Measurements from ENCODE around the gene KRTAP3-2.

KRTAP3-2 gene

GRCh38 chr17:41020336-41020735 is 20.6 kb upstream of the KRTAP3-2 start:
- Histone ChIP-seq H3K9ac (ENCODE audit: low read length) (no peak overlapping the region), H3K36me3 (replicated peaks; ENCODE audit: insufficient read depth, low read length) (no peaks in the 10 kb centered on the region), H3K9me3 (replicated peaks; ENCODE audit: insufficient read depth, low read length) (no peaks in the 10 kb centered on the region), H3K27me3 (replicated peaks; ENCODE audit: insufficient read depth, low read length) (no peaks in the 10 kb centered on the region), H3K79me2 (ENCODE audit: low read length) (no peaks in the 10 kb centered on the region), H3K9me2 (replicated peaks; ENCODE audit: insufficient read depth, low read length) (no peaks in the 10 kb centered on the region), H3K4me1 (ENCODE audit: low read length) (no peaks in the 10 kb centered on the region), H3K27ac (ENCODE audit: low read length) (no peak overlapping the region), H3K4me2 (ENCODE audit: low read depth, low read length) (no peak overlapping the region), H4K20me1 (ENCODE audit: insufficient read depth, low read length) (no peaks in the 10 kb centered on the region), H3K4me3 (ENCODE audit: low read length) (no peak overlapping the region), H3F3A (ENCODE audit: insufficient read depth, low read length) (no peaks in the 10 kb centered on the region), H2AFZ (ENCODE audit: low read length) (no peak overlapping the region)
- no peak for DNase-seq
- TF ChIP-seq EZH2 (optimal IDR thresholded peaks at IDR 0.05; ENCODE audit: low read depth, low read length) = no peak
- TF ChIP-seq EZH2phosphoT487 (IDR thresholded peaks at IDR 0.05; ENCODE audit: low read length) = no peak
- no peak for TF ChIP-seq CTCF (IDR thresholded peaks at IDR 0.05; ENCODE audit: low read length)

- Histone ChIP-seq H3K79me2 (ENCODE audit: low read length) (no peaks in the 10 kb centered on the region), H3K27me3 (replicated peaks; ENCODE audit: insufficient read depth, low read length) (no peaks in the 10 kb centered on the region), H3K9ac (ENCODE audit: low read length) (no peak overlapping the region), H3K36me3 (replicated peaks; ENCODE audit: insufficient read depth, low read length) (no peaks in the 10 kb centered on the region), H3K27ac (ENCODE audit: low read length) (no peak overlapping the region), H3K9me2 (replicated peaks; ENCODE audit: insufficient read depth, low read length) (no peaks in the 10 kb centered on the region), H3K4me2 (ENCODE audit: low read depth, low read length) (no peak overlapping the region), H3K4me3 (ENCODE audit: low read length) (no peak overlapping the region), H4K20me1 (ENCODE audit: insufficient read depth, low read length) (no peaks in the 10 kb centered on the region), H3F3A (ENCODE audit: insufficient read depth, low read length) (no peaks in the 10 kb centered on the region), H3K4me1 (ENCODE audit: low read length) (no peaks in the 10 kb centered on the region), H3K9me3 (replicated peaks; ENCODE audit: insufficient read depth, low read length) (no peaks in the 10 kb centered on the region), H2AFZ (ENCODE audit: low read length) (no peak overlapping the region)
- TF ChIP-seq EZH2phosphoT487 (IDR thresholded peaks at IDR 0.05; ENCODE audit: low read length) (no peak), CTCF (IDR thresholded peaks at IDR 0.05; ENCODE audit: low read length) (no peak), EZH2 (optimal IDR thresholded peaks at IDR 0.05; ENCODE audit: low read depth, low read length) (no peak)
- no peak for DNase-seq
Observed at GRCh38 chr17:41019415-41019814, 19.7 kb upstream of the KRTAP3-2 start.

GRCh38 chr17:41018541-41018940 is 18.8 kb upstream of the KRTAP3-2 start:
- Histone ChIP-seq H3F3A (ENCODE audit: insufficient read depth, low read length) (no peaks in the 10 kb centered on the region), H3K9ac (ENCODE audit: low read length) (no peak overlapping the region)
- DNase-seq = no peak

More at GRCh38 chr17:41018541-41018940, 18.8 kb upstream of the KRTAP3-2 start:
- Histone ChIP-seq H3K9me2 (replicated peaks; ENCODE audit: insufficient read depth, low read length) (no peaks in the 10 kb centered on the region), H3K9me3 (replicated peaks; ENCODE audit: insufficient read depth, low read length) (no peaks in the 10 kb centered on the region), H2AFZ (ENCODE audit: low read length) (no peak overlapping the region), H3K79me2 (ENCODE audit: low read length) (no peaks in the 10 kb centered on the region), H3K4me2 (ENCODE audit: low read depth, low read length) (no peak overlapping the region), H3K36me3 (replicated peaks; ENCODE audit: insufficient read depth, low read length) (no peaks in the 10 kb centered on the region), H4K20me1 (ENCODE audit: insufficient read depth, low read length) (no peaks in the 10 kb centered on the region), H3K27me3 (replicated peaks; ENCODE audit: insufficient read depth, low read length) (no peaks in the 10 kb centered on the region), H3K27ac (ENCODE audit: low read length) (no peak overlapping the region), H3K4me1 (ENCODE audit: low read length) (no peaks in the 10 kb centered on the region), H3K4me3 (ENCODE audit: low read length) (no peak overlapping the region)
- TF ChIP-seq EZH2phosphoT487 (IDR thresholded peaks at IDR 0.05; ENCODE audit: low read length) = no peak
- no peak for TF ChIP-seq EZH2 (optimal IDR thresholded peaks at IDR 0.05; ENCODE audit: low read depth, low read length)
- no peak for TF ChIP-seq CTCF (IDR thresholded peaks at IDR 0.05; ENCODE audit: low read length)
